HG03095 (cell line): ENCODE data around the gene VPS72.

ENCODE experiments used
- ATAC-seq: cut with Tn5 transposase; IDR thresholded peaks from one replicate; pipeline ENCODE4 v1.9.1; 2021; ENCODE audit warnings: moderate library complexity; ENCODE audit not compliant: unreplicated experiment

Gene VPS72

GRCh38 chr1:151145304-151146071 is 44.5 kb downstream of the VPS72 start:
- ATAC-seq = no peak

GRCh38 chr1:151144474-151145303 is 45.3 kb downstream of the VPS72 start:
- ATAC-seq = no peak

GRCh38 chr1:151143986-151144385 is 46.0 kb downstream of the VPS72 start:
- ATAC-seq = no peak

GRCh38 chr1:151143057-151143435 is 47.0 kb downstream of the VPS72 start:
- no peak for ATAC-seq

- ATAC-seq = no peak
Observed at GRCh38 chr1:151142411-151143056, 47.5 kb downstream of the VPS72 start.

GRCh38 chr1:151137789-151138188 is 52.2 kb downstream of the VPS72 start:
- no peak for ATAC-seq

GRCh38 chr1:151135433-151136385 is 54.3 kb downstream of the VPS72 start:
- no peak for ATAC-seq

GRCh38 chr1:151134991-151135390 is 55.0 kb downstream of the VPS72 start:
- no peak for ATAC-seq

- no peak for ATAC-seq
Observed at GRCh38 chr1:151134396-151134795, 55.6 kb downstream of the VPS72 start.

- no peak for ATAC-seq
Observed at GRCh38 chr1:151133018-151133806, 56.8 kb downstream of the VPS72 start.

- no peak for ATAC-seq
Observed at GRCh38 chr1:151132335-151133017, 57.5 kb downstream of the VPS72 start.

GRCh38 chr1:151131701-151132334 is 58.2 kb downstream of the VPS72 start:
- ATAC-seq = no peak

GRCh38 chr1:151130987-151131586 is 58.9 kb downstream of the VPS72 start:
- ATAC-seq = peak; percentile 56

GRCh38 chr1:151128800-151129199 is 61.2 kb downstream of the VPS72 start:
- ATAC-seq = no peak
